SK-N-MC (cell line): Measurements from ENCODE around the gene SLC35A2.
A peak's percentile ranks its signal among the peaks of the same experiment; 100 is the strongest.

Source experiments
- DNase-seq: peaks from one replicate; pipeline ENCODE4 v3.0.0-alpha.2; 2011; ENCODE audit warnings: low read depth, low spot score
- H3K27ac ChIP-seq: fragments of 200-600 bp; sonication (generic); 2 replicates; pipeline ENCODE4 v1.5.1; 2016; ENCODE audit warnings: mixed run types
- H3K36me3 ChIP-seq: fragments of 200-600 bp; sonication (generic); 2 replicates; pipeline ENCODE4 v1.6.1; 2017; ENCODE audit warnings: antibody characterized with exemption, low read length, mixed read lengths; ENCODE audit not compliant: insufficient read depth
- H3K4me3 ChIP-seq: fragments of 200-600 bp; sonication (generic); 2 replicates; pipeline ENCODE4 v1.5.1; 2016
- H3K9ac ChIP-seq: fragments of 200-600 bp; sonication (generic); 2 replicates; pipeline ENCODE4 v1.8.0; 2017; ENCODE audit warnings: mixed run types, mixed read lengths; ENCODE audit not compliant: insufficient read length
- H3K9me3 ChIP-seq: fragments of 200-600 bp; sonication (generic); 2 replicates; pipeline ENCODE4 v1.6.1; 2017; ENCODE audit warnings: low read depth, mild to moderate bottlenecking, antibody characterized with exemption, low read length, moderate library complexity, mixed read lengths
- EZH2 ChIP-seq: fragments of 200-600 bp; sonication (generic); IDR thresholded peaks from one replicate; pipeline ENCODE4 v1.6.1; 2017; ENCODE audit warnings: antibody characterized with exemption
- FOXP2 ChIP-seq: optimal IDR thresholded peaks from 2 replicates; pipeline ENCODE3; 2011; ENCODE audit warnings: mild to moderate bottlenecking, moderate library complexity; ENCODE audit not compliant: insufficient read depth; ENCODE audit errors: extremely low read length, control extremely low read depth
- POLR2AphosphoS5 ChIP-seq: IDR thresholded peaks from 2 replicates; pipeline ENCODE4 v1.6.1; 2012; ENCODE audit warnings: mild to moderate bottlenecking, low read depth, low read length, borderline replicate concordance

SLC35A2 gene

DNA sequence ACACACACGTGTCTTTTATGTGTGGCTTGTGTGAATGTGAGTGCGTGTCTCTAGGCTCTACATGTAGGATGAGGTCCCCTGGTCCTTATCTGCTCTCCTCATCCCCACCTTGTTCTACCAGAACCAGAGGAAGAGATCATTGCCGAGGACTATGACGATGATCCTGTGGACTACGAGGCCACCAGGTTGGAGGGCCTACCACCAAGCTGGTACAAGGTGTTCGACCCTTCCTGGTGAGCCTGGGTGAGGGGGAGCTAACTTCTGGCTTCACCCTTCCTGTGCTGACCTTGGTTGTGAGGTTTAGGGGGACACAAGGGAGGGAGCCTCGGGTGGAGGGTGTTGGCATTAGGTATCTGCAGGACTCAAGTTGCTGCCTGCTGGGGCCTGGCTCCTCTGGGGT lies 10.4 kb downstream of the SLC35A2 start:
- no peaks in the 10 kb centered on the region for H3K9me3 ChIP-seq
- no peak for DNase-seq
- no peak overlapping the region for H3K27ac ChIP-seq
- no peak for TF ChIP-seq EZH2
- TF ChIP-seq FOXP2, result no peak
- no peak overlapping the region for H3K4me3 ChIP-seq
- peaks cover 22% of the 10 kb centered on the region; the same call in 1 of the 2 replicates for H3K36me3 ChIP-seq
- no peak overlapping the region for H3K9ac ChIP-seq

GRCh38 chrX:48899078-48899410 lies 12.4 kb downstream of the SLC35A2 start:
- Histone ChIP-seq H3K27ac (no peak overlapping the region), H3K9ac (no peak overlapping the region), H3K36me3 (peaks cover 22% of the 10 kb centered on the region; the same call in 1 of the 2 replicates), H3K4me3 (no peak overlapping the region), H3K9me3 (no peaks in the 10 kb centered on the region)
- no peak for DNase-seq
- TF ChIP-seq EZH2 (no peak), FOXP2 (no peak), POLR2AphosphoS5 (no peak)

GRCh38 chrX:48897625-48898306 lies 13.7 kb downstream of the SLC35A2 start, which contains the start of the genes PQBP1 and TIMM17B:
PQBP1 (plus strand) TSS chrX:48897930; CDS start chrX:48898510, 580 bp downstream.
TIMM17B (minus strand) TSS chrX:48897768; CDS start chrX:48897749, 19 bp downstream.
- TF ChIP-seq POLR2AphosphoS5 (peak; percentile 89), EZH2 (no peak), FOXP2 (peak; percentile 28)
- peak within 1 kb of the TSS; percentile 91 for H3K4me3 ChIP-seq
- no peaks in the 10 kb centered on the region for H3K9me3 ChIP-seq
- DNase-seq, result peak; percentile 89
- H3K9ac ChIP-seq, result peak within 1 kb of the TSS; percentile 87
- peaks cover 17% of the 10 kb centered on the region; the same call in 1 of the 2 replicates for H3K36me3 ChIP-seq
- H3K27ac ChIP-seq, result peak within 1 kb of the TSS; percentile 92

- DNase-seq, result no peak
- TF ChIP-seq FOXP2 (no peak), POLR2AphosphoS5 (no peak), EZH2 (no peak)
Observed at GRCh38 chrX:48897157-48897624, 14.3 kb downstream of the SLC35A2 start.

DNA sequence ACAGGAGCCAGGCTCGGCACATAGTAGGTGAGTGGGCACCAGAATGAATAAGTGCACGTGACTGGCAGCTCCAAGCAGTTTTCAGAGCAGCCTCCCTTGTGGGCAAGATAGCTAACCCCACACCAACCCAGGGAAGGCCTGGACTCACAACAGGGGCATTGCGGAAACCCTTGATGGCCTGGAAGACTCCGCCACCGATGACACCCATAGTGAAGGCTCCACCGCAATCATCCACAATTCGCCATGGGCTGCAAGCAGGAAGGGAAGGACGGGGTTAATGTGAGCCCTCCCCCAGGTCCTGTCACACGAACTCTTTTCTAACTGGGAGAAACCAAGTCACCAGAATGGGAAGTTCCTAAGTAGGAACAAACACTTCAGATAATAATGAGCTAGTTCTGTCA lies 14.8 kb downstream of the SLC35A2 start:
- no peak for TF ChIP-seq POLR2AphosphoS5
- TF ChIP-seq EZH2, result no peak
- no peak for TF ChIP-seq FOXP2
- H3K9ac ChIP-seq, result peak overlapping the region; percentile 87
- peak overlapping the region; percentile 91 for H3K4me3 ChIP-seq
- H3K27ac ChIP-seq, result peak overlapping the region; percentile 92; the same call in 1 of the 2 replicates
- no peak for DNase-seq
- peaks cover 13% of the 10 kb centered on the region; the same call in 1 of the 2 replicates for H3K36me3 ChIP-seq
- no peaks in the 10 kb centered on the region for H3K9me3 ChIP-seq

More at GRCh38 chrX:48897157-48897624, 14.3 kb downstream of the SLC35A2 start:
- peak overlapping the region; percentile 87 for H3K9ac ChIP-seq
- H3K27ac ChIP-seq, result peak overlapping the region; percentile 92
- H3K4me3 ChIP-seq, result peak overlapping the region; percentile 91
- H3K36me3 ChIP-seq, result peaks cover 17% of the 10 kb centered on the region; the same call in 1 of the 2 replicates
- H3K9me3 ChIP-seq, result no peaks in the 10 kb centered on the region

DNA sequence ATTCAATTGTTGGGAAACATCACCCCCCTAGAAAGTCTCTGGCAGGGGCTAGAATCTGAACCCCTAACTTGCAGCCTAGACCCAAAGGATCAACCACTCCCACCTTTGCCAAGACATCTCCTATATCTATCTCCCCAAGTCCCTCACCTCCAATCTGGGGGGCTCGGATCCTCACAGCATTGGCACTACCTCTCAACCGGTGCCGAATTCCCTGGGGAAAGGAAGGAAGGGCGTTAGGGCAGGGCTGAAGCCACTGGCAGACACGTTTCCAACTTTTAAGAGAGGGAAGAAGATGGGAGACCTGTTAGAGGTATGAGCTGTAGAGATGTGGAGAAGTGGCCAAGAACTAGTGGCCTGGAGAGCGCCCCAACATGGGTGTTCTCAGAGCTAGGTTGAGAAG lies 16.6 kb downstream of the SLC35A2 start:
- TF ChIP-seq FOXP2, result no peak
- TF ChIP-seq POLR2AphosphoS5, result no peak
- TF ChIP-seq EZH2, result no peak
- H3K4me3 ChIP-seq, result no peak overlapping the region
- H3K9me3 ChIP-seq, result no peaks in the 10 kb centered on the region
- H3K9ac ChIP-seq, result no peak overlapping the region
- no peak overlapping the region for H3K27ac ChIP-seq
- peaks cover 6% of the 10 kb centered on the region; the same call in 1 of the 2 replicates for H3K36me3 ChIP-seq
- DNase-seq, result no peak

DNA sequence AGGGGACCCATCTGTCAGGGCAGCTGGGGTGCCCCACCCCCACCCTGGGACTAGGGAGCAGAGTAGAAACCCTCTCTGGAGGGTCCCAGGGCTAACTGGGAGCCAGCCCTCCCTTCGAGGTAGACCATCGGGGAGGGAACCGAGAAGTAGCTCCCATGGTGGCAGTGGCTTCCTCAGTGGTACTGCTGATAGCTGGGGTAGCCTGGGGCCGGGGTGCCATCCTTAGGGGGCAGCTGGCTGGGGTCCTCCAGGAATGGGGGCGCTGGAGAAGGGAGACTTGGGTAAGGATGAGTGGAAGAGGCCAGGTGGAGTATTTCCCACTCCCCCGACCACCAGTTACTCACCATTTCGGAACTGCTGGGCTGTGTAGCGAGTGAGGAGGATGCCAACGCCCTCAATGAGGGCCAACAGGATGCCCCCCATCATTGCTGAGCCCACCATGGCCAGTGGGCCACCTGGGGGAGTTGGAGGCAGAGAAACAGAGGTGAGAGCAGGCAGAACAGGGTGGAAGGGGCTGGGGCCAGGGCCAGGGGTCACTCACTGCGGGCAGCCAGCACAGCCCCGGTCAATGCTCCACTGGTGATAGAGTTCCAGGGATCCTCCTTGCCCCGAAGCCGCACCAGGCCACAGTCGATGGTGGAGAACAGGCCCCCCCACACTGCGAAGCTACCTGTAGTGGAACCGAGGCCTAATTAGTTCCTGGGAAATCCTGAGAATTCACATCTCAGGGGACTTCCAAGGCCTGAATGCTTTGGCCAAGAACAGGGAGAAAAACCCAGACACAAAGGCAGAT lies 17.7 kb downstream of the SLC35A2 start:
- Histone ChIP-seq H3K4me3 (no peak overlapping the region), H3K9me3 (no peaks in the 10 kb centered on the region), H3K27ac (no peak overlapping the region), H3K36me3 (no peaks in the 10 kb centered on the region; the same call in 1 of the 2 replicates), H3K9ac (no peak overlapping the region)
- TF ChIP-seq POLR2AphosphoS5, result no peak
- no peak for TF ChIP-seq FOXP2
- no peak for TF ChIP-seq EZH2
- DNase-seq, result no peak

DNA sequence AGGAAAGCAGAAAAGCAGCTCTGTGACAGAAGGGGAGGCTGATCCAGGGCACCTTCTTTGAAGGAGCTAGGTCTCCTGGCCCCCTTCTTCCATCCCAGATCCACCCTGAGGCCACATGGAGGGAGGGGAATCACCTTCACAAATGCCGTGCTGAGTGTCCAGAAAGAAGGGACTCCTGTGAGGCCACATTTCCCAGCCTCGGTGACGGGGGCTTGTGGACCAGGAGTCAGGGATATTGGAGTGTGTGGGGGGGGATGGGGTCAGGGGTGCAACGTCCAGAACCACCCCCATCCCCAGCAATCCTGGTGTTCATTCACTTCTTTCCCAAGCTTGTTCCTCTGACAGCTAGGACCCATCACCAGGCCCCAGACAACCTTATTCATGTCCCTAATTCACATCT lies 18.6 kb downstream of the SLC35A2 start:
- no peak for DNase-seq
- Histone ChIP-seq H3K9ac (no peak overlapping the region), H3K4me3 (no peak overlapping the region), H3K36me3 (no peaks in the 10 kb centered on the region; the same call in 1 of the 2 replicates), H3K9me3 (no peaks in the 10 kb centered on the region), H3K27ac (no peak overlapping the region)
- TF ChIP-seq FOXP2 (no peak), POLR2AphosphoS5 (no peak), EZH2 (no peak)
